Gastrocnemius medialis (tissue), 4 donors: Measurements from ENCODE around the gene MALRD1. TPM values are rescaled to one million over a fixed set of nuclear protein-coding genes. Genes with fewer than 3 reads are reported as not detected.

Experiments used
- ATAC-seq, 2 donors: fragments of 150-250 bp; one replicate each; pipeline ENCODE4 v1.9.1; 2016
- DNase-seq, 2 donors: peaks; one replicate each; pipeline ENCODE4 v3.0.0-alpha.2; 2019
- H3K27ac ChIP-seq, 4 donors: fragments of 200-600 bp; sonication (generic); 1 replicate in 1 of 4; 2 replicates in 3 of 4; pipeline ENCODE4 v1.5.1; 2016 to 2018; ENCODE audit warnings: mild to moderate bottlenecking in 2 of 4, moderate library complexity in 1 of 4
- H3K27me3 ChIP-seq, 3 donors: fragments of 200-600 bp; sonication (generic) in 2 of 3; 1 replicate in 1 of 3; 2 replicates in 2 of 3; pipeline versions ENCODE4 v1.5.1 to v1.6.0; 2016 to 2019; ENCODE audit warnings: mild to moderate bottlenecking in 1 of 3, moderate library complexity in 1 of 3
- H3K36me3 ChIP-seq, 2 donors: fragments of 200-600 bp; sonication (generic) in 1 of 2; one replicate each; pipeline ENCODE4 v1.5.1; 2017 to 2018
- H3K4me1 ChIP-seq, 2 donors: fragments of 200-600 bp; sonication (generic) in 1 of 2; one replicate each; pipeline ENCODE4 v1.5.1; 2016 to 2017; ENCODE audit warnings: mild to moderate bottlenecking in 2 of 2
- H3K4me3 ChIP-seq, 4 donors: fragments of 200-600 bp; sonication (generic) in 3 of 4; 1 replicate in 1 of 4; 2 replicates in 3 of 4; pipeline ENCODE4 v1.5.1; 2016 to 2019; ENCODE audit warnings: mild to moderate bottlenecking in 2 of 4
- H3K9me3 ChIP-seq, 3 donors: fragments of 200-600 bp; sonication (generic) in 2 of 3; 1 replicate in 1 of 3; 2 replicates in 2 of 3; pipeline ENCODE4 v1.5.1; 2016 to 2019
- POLR2A ChIP-seq, 2 donors: fragments of 450-650 bp; IDR thresholded peaks; one replicate each; pipeline ENCODE4 v1.6.1; 2017; ENCODE audit warnings: antibody characterized with exemption in 2 of 2, mild to moderate bottlenecking in 2 of 2, moderate library complexity in 2 of 2
- in situ Hi-C, 4 donors: fragments of 200-750 bp; cut with MboI; loops; one replicate each; pipeline versions ENCODE4 v1.15.0 to v1.8.0; 2017; ENCODE audit warnings: low sequenced_read_pairs in 4 of 4
- intact Hi-C: fragments of 100-400 bp; cut with DNase I; formaldehyde crosslinking; loops from one replicate; pipeline ENCODE4 v1.15.1; 2023; ENCODE audit warnings: low total_unique reads
- total RNA-seq, 4 donors: library from RNA; depleted of rRNA; stranded (reverse); fragments of >200 nt; gene quantifications; one replicate each; pipeline versions ENCODE4 v1.1.0 to v1.2.3, GENCODE V29; 2016
- TF ChIP-seq, protein P1 (sequence below), 5 experiments: fragments of 450-650 bp in 3 of 5; fragments of 200-600 bp in 2 of 5; sonication (generic) in 2 of 5; IDR thresholded peaks in 4 of 5; conservative IDR thresholded peaks in 1 of 5; 1 replicate in 4 of 5; 2 replicates in 1 of 5; pipeline ENCODE4 v1.5.1; 2016 to 2019; ENCODE audit warnings: antibody characterized with exemption in 5 of 5, mild to moderate bottlenecking in 3 of 5, moderate library complexity in 3 of 5

MALRD1 gene
- total RNA-seq, 4 donors from 2014 or later: 0.75 TPM; not detected in 3

DNA sequence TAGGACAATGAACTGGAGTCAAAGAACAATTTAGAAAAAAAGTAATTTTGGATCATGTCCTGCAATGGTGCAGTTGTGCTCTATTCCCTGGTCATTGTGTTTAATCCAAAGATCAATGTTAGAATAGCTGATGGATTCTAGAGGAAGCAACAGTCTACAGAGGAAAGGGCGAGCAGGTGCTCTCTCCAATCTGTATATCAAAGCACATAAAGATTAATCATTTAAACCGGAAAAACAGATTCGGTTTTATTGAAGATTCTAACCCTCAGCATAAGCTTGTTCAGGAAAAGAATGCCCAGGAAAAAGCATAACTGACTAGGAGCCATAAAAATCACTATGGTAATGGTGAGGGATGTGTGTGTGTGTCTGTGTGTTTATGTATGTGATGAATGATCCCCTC is 110.3 kb downstream of the MALRD1 start:
- H3K27me3 ChIP-seq: no peaks in the 10 kb centered on the region
- TF ChIP-seq, protein P1, sequence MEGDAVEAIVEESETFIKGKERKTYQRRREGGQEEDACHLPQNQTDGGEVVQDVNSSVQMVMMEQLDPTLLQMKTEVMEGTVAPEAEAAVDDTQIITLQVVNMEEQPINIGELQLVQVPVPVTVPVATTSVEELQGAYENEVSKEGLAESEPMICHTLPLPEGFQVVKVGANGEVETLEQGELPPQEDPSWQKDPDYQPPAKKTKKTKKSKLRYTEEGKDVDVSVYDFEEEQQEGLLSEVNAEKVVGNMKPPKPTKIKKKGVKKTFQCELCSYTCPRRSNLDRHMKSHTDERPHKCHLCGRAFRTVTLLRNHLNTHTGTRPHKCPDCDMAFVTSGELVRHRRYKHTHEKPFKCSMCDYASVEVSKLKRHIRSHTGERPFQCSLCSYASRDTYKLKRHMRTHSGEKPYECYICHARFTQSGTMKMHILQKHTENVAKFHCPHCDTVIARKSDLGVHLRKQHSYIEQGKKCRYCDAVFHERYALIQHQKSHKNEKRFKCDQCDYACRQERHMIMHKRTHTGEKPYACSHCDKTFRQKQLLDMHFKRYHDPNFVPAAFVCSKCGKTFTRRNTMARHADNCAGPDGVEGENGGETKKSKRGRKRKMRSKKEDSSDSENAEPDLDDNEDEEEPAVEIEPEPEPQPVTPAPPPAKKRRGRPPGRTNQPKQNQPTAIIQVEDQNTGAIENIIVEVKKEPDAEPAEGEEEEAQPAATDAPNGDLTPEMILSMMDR (IDR thresholded peaks at IDR 0.05 in 4 of 5, conservative IDR thresholded peaks at IDR 0.05 in 1 of 5): no peak
- TF ChIP-seq POLR2A (IDR thresholded peaks at IDR 0.05): no peak
- no peak overlapping the region for H3K27ac ChIP-seq
- in situ Hi-C loops (no loop called here), intact Hi-C loops (no loop called here)
- H3K4me1 ChIP-seq: no peaks in the 10 kb centered on the region
- H3K9me3 ChIP-seq: no peaks in the 10 kb centered on the region
- ATAC-seq: no peak
- DNase-seq: no peak
- no peak overlapping the region for H3K4me3 ChIP-seq
- H3K36me3 ChIP-seq: no peaks in the 10 kb centered on the region

DNA sequence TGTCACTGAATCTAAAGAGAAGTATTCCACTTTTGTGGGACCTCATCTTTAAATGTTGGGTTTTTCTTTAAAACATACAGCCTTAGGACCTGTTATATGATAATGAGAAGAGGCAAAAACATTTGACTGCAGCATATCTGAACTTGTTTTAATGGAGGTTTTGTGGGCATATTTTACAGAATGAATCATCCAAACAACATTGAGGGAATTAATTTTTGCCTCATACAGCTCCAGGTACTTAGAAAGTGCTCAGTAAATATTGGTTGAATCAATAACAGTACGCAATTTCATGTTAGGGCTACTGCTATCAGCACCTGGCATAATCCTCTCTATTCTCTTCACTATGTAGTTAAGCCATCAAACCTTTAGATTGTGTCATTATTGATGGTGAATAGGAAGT is 115.9 kb downstream of the MALRD1 start:
- ATAC-seq (no peak), DNase-seq (no peak)
- no peaks in the 10 kb centered on the region for H3K4me1 ChIP-seq
- intact Hi-C loops (no loop called here), in situ Hi-C loops (no loop called here)
- TF ChIP-seq, protein P1 (IDR thresholded peaks at IDR 0.05 in 4 of 5, conservative IDR thresholded peaks at IDR 0.05 in 1 of 5): no peak
- no peak overlapping the region for H3K4me3 ChIP-seq
- H3K27me3 ChIP-seq: no peaks in the 10 kb centered on the region
- no peaks in the 10 kb centered on the region for H3K36me3 ChIP-seq
- no peaks in the 10 kb centered on the region for H3K9me3 ChIP-seq
- H3K27ac ChIP-seq: no peak overlapping the region

- intact Hi-C loops (no loop called here), in situ Hi-C loops (no loop called here)
- Histone ChIP-seq H3K4me3 (no peak overlapping the region), H3K27me3 (no peaks in the 10 kb centered on the region), H3K36me3 (no peaks in the 10 kb centered on the region), H3K9me3 (no peaks in the 10 kb centered on the region), H3K4me1 (no peaks in the 10 kb centered on the region), H3K27ac (no peak overlapping the region)
- DNase-seq (no peak), ATAC-seq (no peak)
- TF ChIP-seq, protein P1 (IDR thresholded peaks at IDR 0.05 in 4 of 5, conservative IDR thresholded peaks at IDR 0.05 in 1 of 5): no peak
- TF ChIP-seq POLR2A (IDR thresholded peaks at IDR 0.05): no peak
Observed at GRCh38 chr10:19168584-19168983, 120.0 kb downstream of the MALRD1 start.

DNA sequence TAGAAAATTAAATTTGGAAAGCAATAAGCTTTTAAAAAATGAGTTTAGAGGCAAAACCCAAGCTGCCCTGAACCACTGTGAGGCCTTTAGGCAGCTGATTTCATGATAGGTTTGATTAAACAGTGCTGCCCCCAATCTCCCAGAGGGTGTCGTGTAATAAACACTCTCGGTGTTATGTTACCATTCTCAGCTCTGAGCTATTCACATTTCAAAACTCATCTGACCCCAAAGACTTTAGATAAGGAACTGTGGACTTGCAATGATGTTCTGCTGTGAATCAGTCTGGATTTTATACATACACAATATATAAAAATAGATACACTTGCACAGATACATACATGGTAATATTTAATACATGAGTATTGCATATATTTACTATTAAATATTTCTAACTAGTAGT is 120.4 kb downstream of the MALRD1 start:
- Histone ChIP-seq H3K4me1 (no peaks in the 10 kb centered on the region), H3K27ac (no peak overlapping the region), H3K9me3 (no peaks in the 10 kb centered on the region), H3K36me3 (no peaks in the 10 kb centered on the region), H3K4me3 (no peak overlapping the region), H3K27me3 (no peaks in the 10 kb centered on the region)
- intact Hi-C loops (no loop called here), in situ Hi-C loops (no loop called here)
- no peak for ATAC-seq
- no peak for DNase-seq
- no peak for TF ChIP-seq POLR2A (IDR thresholded peaks at IDR 0.05)
- TF ChIP-seq, protein P1 (IDR thresholded peaks at IDR 0.05 in 4 of 5, conservative IDR thresholded peaks at IDR 0.05 in 1 of 5): no peak

DNA sequence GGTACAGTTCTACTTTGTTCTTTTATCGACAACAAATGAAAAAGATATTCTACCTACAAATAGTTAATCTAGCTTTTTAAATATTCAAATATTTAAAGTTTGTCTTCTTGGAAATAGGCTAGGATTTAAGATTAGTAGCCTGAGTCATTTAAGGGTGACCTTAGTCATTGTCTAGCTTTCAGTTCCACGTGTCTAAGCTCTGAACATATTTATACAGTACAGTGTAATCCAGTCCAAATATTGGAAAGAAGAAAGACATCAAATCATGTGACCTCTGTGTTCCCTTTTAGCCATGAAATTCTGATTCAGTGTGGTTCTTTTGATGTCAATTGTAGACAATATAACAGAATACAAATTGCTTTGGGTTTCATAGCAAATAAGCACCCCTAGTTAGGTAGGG is 121.1 kb downstream of the MALRD1 start:
- ATAC-seq: no peak
- Histone ChIP-seq H3K27me3 (no peaks in the 10 kb centered on the region), H3K27ac (no peak overlapping the region), H3K36me3 (no peaks in the 10 kb centered on the region), H3K9me3 (no peaks in the 10 kb centered on the region), H3K4me3 (no peak overlapping the region), H3K4me1 (no peaks in the 10 kb centered on the region)
- TF ChIP-seq, protein P1 (IDR thresholded peaks at IDR 0.05 in 4 of 5, conservative IDR thresholded peaks at IDR 0.05 in 1 of 5): no peak
- TF ChIP-seq POLR2A (IDR thresholded peaks at IDR 0.05): no peak
- intact Hi-C loops: no loop called here
- DNase-seq: no peak
- in situ Hi-C loops: no loop called here
